ENCODE results near the gene PEMT. TPM values are rescaled to one million over a fixed set of nuclear protein-coding genes. Genes with fewer than 3 reads are reported as not detected.

PEMT gene
- total and polyA plus RNA-seq, 2 donors from 2014 or later: 36.8 to 52.1 TPM

DNA sequence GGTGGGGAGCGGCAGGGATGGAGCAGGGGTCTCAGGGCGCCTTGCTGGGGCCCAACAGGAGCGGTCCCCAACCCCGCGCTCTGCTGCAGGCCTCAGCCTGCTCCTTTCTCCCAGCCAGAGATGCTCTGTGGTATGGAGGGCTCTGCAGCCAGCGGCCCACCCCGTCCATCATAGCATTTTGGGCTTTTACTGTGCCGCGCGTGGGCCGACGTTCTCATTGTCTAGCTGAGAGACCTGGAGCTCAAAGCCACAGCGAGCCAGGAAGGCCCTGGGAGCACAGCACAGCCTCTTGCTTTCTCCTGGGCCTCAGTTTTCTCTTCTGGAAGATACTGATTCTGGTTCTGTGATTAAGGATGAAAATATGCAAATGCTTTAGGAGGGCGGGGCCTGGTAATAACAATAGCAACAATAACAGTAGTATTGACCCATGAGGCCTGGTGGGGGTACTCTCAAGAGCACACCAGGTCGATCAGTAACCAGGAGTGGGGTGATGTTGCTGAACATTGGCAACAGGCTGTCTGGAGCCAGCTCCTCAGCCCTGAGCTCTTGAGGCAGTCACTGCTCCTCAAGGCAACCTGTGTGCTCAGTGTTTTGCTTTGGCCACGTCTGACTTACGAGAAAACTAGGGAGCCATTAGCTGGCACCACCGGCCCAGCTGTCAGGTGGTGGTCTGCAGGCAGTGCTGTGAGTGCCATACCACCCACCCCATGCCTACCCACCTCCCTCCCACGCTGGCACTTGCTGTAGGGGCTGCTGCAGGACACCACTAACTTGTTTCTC lies 94.3 kb downstream of the PEMT start:
- intact Hi-C loops (cut with DNase I): no loop called here
- peaks cover 0 to 3% (median 0%) of the 10 kb centered on the region in 3 donors for H3K36me3 ChIP-seq (ENCODE audit: control insufficient read depth in 2 of 3, insufficient read depth in 3 of 3, low read length in 3 of 3)
- TF ChIP-seq, protein P1, sequence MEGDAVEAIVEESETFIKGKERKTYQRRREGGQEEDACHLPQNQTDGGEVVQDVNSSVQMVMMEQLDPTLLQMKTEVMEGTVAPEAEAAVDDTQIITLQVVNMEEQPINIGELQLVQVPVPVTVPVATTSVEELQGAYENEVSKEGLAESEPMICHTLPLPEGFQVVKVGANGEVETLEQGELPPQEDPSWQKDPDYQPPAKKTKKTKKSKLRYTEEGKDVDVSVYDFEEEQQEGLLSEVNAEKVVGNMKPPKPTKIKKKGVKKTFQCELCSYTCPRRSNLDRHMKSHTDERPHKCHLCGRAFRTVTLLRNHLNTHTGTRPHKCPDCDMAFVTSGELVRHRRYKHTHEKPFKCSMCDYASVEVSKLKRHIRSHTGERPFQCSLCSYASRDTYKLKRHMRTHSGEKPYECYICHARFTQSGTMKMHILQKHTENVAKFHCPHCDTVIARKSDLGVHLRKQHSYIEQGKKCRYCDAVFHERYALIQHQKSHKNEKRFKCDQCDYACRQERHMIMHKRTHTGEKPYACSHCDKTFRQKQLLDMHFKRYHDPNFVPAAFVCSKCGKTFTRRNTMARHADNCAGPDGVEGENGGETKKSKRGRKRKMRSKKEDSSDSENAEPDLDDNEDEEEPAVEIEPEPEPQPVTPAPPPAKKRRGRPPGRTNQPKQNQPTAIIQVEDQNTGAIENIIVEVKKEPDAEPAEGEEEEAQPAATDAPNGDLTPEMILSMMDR (IDR thresholded peaks at IDR 0.05; ENCODE audit: borderline replicate concordance, extremely low read depth, insufficient read depth): no peak
- H3K27ac ChIP-seq (ENCODE audit: low read depth in 2 of 2, low read length in 2 of 2): peak overlapping the region in 1 of 2 donors; percentile 87
- FAIRE-seq: no peak
- DNase-seq: peak in 2 of 5 donors; percentile 43 to 57
- no peak overlapping the region for H3K4me3 ChIP-seq (ENCODE audit: low read length in 3 of 3)
- H3K4me1 ChIP-seq (ENCODE audit: control insufficient read depth in 2 of 3, insufficient read depth in 2 of 3, low read depth in 1 of 3, low read length in 3 of 3): peaks cover 0 to 9% (median 0%) of the 10 kb centered on the region in 3 donors
- H3K9ac ChIP-seq (ENCODE audit: low read length in 3 of 3): no peak overlapping the region
- H3K9me3 ChIP-seq (ENCODE audit: control insufficient read depth in 2 of 3, insufficient read depth in 1 of 3, low read length in 3 of 3): no peaks in the 10 kb centered on the region
- no peaks in the 10 kb centered on the region for H3K27me3 ChIP-seq (ENCODE audit: control insufficient read depth, insufficient read depth, low read length)

DNA sequence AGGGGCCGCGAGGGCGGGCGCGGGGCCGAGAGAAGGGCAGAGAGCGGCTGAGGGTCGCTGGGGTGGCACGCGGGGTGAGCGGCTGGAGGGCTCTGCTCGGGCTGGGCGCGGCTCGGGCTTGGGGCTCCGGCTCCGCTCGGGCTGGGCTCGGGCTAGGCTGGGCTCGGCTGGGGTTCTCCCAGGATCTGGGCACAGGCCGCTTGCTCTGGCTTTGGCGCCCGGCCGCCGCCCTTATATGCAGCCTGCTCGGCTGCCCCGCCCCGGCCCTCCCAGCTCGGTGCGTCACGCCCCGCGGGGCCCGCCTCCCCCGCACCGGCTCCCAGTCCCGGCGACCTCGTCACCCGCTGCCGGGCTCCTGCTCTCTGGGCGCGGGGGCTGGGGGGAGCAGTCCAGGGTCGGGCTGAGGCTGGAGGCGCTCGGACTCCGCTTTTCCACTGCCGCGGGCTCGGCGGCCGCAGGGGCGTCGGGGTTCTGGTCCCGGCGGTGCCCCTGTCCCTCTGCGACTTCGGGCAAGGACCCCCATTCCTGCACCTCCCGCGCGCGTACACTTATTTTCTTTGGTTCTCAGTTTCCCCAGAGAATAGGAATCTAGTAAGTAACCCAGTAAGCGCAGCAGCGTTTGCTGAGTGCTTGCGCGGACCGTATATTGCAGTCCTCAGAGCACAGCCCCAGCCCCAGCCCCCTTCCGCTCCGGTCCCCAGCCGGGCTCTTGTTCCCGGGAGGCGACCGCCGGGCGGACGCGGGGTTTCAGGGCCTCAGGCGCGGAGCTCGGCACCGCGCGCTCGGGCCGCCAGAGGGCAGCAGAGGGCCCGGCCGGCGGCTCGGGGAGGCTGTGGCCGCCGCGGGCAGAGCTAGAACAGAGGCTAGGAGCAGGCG lies 95.1 kb downstream of the PEMT start, which contains the start of gene RASD1:
RASD1 (minus strand) TSS at position 207 of the 876 bp plus-strand sequence. CDS start 214 bp downstream, outside the sequence.
- peak within 1 kb of the TSS in 2 of 3 donors; percentile 72 to 96 for H3K9ac ChIP-seq (ENCODE audit: low read length in 3 of 3)
- intact Hi-C loops (cut with DNase I): no loop called here
- no peaks in the 10 kb centered on the region for H3K9me3 ChIP-seq (ENCODE audit: control insufficient read depth in 2 of 3, insufficient read depth in 1 of 3, low read length in 3 of 3)
- DNase-seq: peak; percentile 85 to 98 (median 90)
- peaks cover 0 to 3% (median 3%) of the 10 kb centered on the region in 3 donors for H3K36me3 ChIP-seq (ENCODE audit: control insufficient read depth in 2 of 3, insufficient read depth in 3 of 3, low read length in 3 of 3)
- H3K4me3 ChIP-seq (ENCODE audit: low read length in 3 of 3): peak within 1 kb of the TSS; percentile 39 to 77 (median 74)
- peaks cover 0 to 9% (median 0%) of the 10 kb centered on the region in 3 donors for H3K4me1 ChIP-seq (ENCODE audit: control insufficient read depth in 2 of 3, insufficient read depth in 2 of 3, low read depth in 1 of 3, low read length in 3 of 3)
- FAIRE-seq: no peak
- TF ChIP-seq, protein P1 (IDR thresholded peaks at IDR 0.05; ENCODE audit: borderline replicate concordance, extremely low read depth, insufficient read depth): peak; percentile 89
- H3K27me3 ChIP-seq (ENCODE audit: control insufficient read depth, insufficient read depth, low read length): no peaks in the 10 kb centered on the region
- peak within 1 kb of the TSS; percentile 90 to 94 for H3K27ac ChIP-seq (ENCODE audit: low read depth in 2 of 2, low read length in 2 of 2)

DNA sequence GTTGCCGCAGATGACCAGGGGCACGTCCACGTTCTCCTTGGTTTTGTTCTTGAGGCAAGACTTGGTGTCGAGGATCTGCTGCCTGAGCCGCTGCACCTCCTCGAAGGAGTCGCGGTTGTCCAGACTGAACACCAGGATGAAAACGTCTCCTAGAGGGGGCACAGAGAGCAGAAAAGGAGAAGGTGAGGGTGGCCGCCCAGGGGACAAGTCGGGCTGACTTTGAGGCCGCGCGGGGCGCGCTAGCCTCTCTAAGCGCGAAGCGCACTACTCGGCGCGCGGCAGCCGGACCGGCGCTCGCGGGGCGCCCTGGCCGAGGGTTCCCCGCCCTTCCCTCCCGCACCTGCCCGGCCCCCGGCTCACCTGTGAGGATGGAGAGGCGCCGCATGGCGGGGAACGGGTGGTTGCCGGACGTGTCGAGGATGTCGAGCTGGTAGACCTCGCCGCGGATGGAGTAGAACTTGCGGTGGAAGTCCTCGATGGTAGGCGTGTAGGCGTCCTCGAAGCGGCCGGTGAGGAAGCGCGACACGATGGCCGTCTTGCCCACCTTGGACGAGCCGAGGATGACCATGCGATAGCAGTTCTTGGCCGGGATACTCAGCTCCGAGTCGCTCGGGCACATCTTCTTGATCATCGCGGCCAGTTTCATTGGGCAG lies 95.8 kb downstream of the PEMT start:
- Histone ChIP-seq H3K27ac (ENCODE audit: low read depth in 2 of 2, low read length in 2 of 2) (peak overlapping the region; percentile 90 to 94), H3K4me1 (ENCODE audit: control insufficient read depth in 2 of 3, insufficient read depth in 2 of 3, low read depth in 1 of 3, low read length in 3 of 3) (peaks cover 0 to 9% (median 0%) of the 10 kb centered on the region in 3 donors), H3K27me3 (ENCODE audit: control insufficient read depth, insufficient read depth, low read length) (no peaks in the 10 kb centered on the region), H3K9me3 (ENCODE audit: control insufficient read depth in 2 of 3, insufficient read depth in 1 of 3, low read length in 3 of 3) (no peaks in the 10 kb centered on the region), H3K9ac (ENCODE audit: low read length in 3 of 3) (peak overlapping the region in 2 of 3 donors; percentile 72 to 96), H3K4me3 (ENCODE audit: low read length in 3 of 3) (peak overlapping the region; percentile 39 to 77 (median 74)), H3K36me3 (ENCODE audit: control insufficient read depth in 2 of 3, insufficient read depth in 3 of 3, low read length in 3 of 3) (peaks cover 0 to 5% (median 3%) of the 10 kb centered on the region in 3 donors)
- FAIRE-seq (no peak), DNase-seq (peak; percentile 37 to 88 (median 42))
- intact Hi-C loops (cut with DNase I): no loop called here
- TF ChIP-seq, protein P1 (IDR thresholded peaks at IDR 0.05; ENCODE audit: borderline replicate concordance, extremely low read depth, insufficient read depth): no peak

All from kidney (tissue), 14 donors.